ENCODE measurements around the gene GPSM1.
"Not testable (repeated sequence)": the region's sequence is repeated elsewhere in the genome, so short reads cannot be mapped to it uniquely, and the experiment has no call there.

Gene GPSM1

GRCh38 chr9:136319244-136319643, 8.1 kb upstream of the GPSM1 start:
- not testable (repeated sequence) for DNase-seq

GRCh38 chr9:136319955-136320354, 7.4 kb upstream of the GPSM1 start:
- DNase-seq, result not testable (repeated sequence)

- DNase-seq, result not testable (repeated sequence)
Measured at GRCh38 chr9:136320972-136321371, 6.4 kb upstream of the GPSM1 start.

- DNase-seq, result no peak
Measured at GRCh38 chr9:136321561-136321960, 5.8 kb upstream of the GPSM1 start.

GRCh38 chr9:136322756-136323330, 4.5 kb upstream of the GPSM1 start:
- DNase-seq, result no peak

GRCh38 chr9:136323371-136323789, 4.0 kb upstream of the GPSM1 start:
- DNase-seq, result no peak

GRCh38 chr9:136324501-136325300, 2.6 kb upstream of the GPSM1 start:
- DNase-seq, result no peak

GRCh38 chr9:136325358-136325757, 2.0 kb upstream of the GPSM1 start:
- no peak for DNase-seq

- DNase-seq, result no peak
Measured at GRCh38 chr9:136326061-136326760, 1.1 kb upstream of the GPSM1 start.

GRCh38 chr9:136326761-136327303, 507 bp upstream of the GPSM1 start:
- DNase-seq, result no peak

GRCh38 chr9:136328011-136328621, 777 bp downstream of the GPSM1 start:
- no peak for DNase-seq

GRCh38 chr9:136328622-136329041, 1.3 kb downstream of the GPSM1 start:
- no peak for DNase-seq

- no peak for DNase-seq
Measured at GRCh38 chr9:136329211-136329627, 1.9 kb downstream of the GPSM1 start.

GRCh38 chr9:136329636-136330405, 2.5 kb downstream of the GPSM1 start:
- DNase-seq, result no peak

- DNase-seq, result no peak
Measured at GRCh38 chr9:136330406-136330990, 3.2 kb downstream of the GPSM1 start.

GRCh38 chr9:136331030-136331429, 3.7 kb downstream of the GPSM1 start:
- DNase-seq, result no peak

- DNase-seq, result no peak
Measured at GRCh38 chr9:136331556-136332481, 4.5 kb downstream of the GPSM1 start.

GRCh38 chr9:136332482-136332983, 5.2 kb downstream of the GPSM1 start:
- no peak for DNase-seq

GRCh38 chr9:136333045-136333444, 5.7 kb downstream of the GPSM1 start:
- DNase-seq, result no peak

GRCh38 chr9:136333486-136333885, 6.1 kb downstream of the GPSM1 start:
- DNase-seq, result no peak

- DNase-seq, result no peak
Measured at GRCh38 chr9:136334541-136334940, 7.2 kb downstream of the GPSM1 start.
